Bronchial epithelial cell (primary cell): ENCODE measurements around the gene UBXN10. TPM values are rescaled to one million over a fixed set of nuclear protein-coding genes. Genes with fewer than 3 reads are reported as not detected.

Experiments used
- DNase-seq: peaks from one replicate; pipeline ENCODE4 v3.0.0-alpha.2; 2010; ENCODE audit warnings: low read depth
- FAIRE-seq: peaks from 2 replicates; lab custom pipeline; 2011; peaks lifted over from hg19 to GRCh38; lab: Jason Lieb, UNC
- H3K27me3 ChIP-seq: 2 replicates; pipeline ENCODE4 v1.5.1; 2011; ENCODE audit warnings: low read length; ENCODE audit not compliant: control insufficient read depth, insufficient read depth
- H3K36me3 ChIP-seq: 2 replicates; pipeline ENCODE4 v1.5.1; 2011; ENCODE audit warnings: low read length; ENCODE audit not compliant: control insufficient read depth, insufficient read depth
- H3K4me3 ChIP-seq: 2 replicates; pipeline ENCODE4 v1.5.1; 2011; ENCODE audit warnings: mild to moderate bottlenecking, low read depth, low read length, control low read depth
- total RNA-seq: library from RNA; depleted of rRNA; stranded (reverse); fragments of >200 nt; gene quantifications from 2 replicates; pipeline ENCODE4 v1.2.1, GENCODE V29; 2014
- TF ChIP-seq, protein P1 (sequence below): IDR thresholded peaks from 2 replicates; pipeline ENCODE4 v1.5.1; 2011; ENCODE audit warnings: mild to moderate bottlenecking, moderate library complexity, low read length, control low read depth, inconsistent platforms; ENCODE audit not compliant: insufficient read depth, severe bottlenecking

Gene UBXN10
- total RNA-seq, 1 donor from 2014 or later: under 0.01 TPM

DNA sequence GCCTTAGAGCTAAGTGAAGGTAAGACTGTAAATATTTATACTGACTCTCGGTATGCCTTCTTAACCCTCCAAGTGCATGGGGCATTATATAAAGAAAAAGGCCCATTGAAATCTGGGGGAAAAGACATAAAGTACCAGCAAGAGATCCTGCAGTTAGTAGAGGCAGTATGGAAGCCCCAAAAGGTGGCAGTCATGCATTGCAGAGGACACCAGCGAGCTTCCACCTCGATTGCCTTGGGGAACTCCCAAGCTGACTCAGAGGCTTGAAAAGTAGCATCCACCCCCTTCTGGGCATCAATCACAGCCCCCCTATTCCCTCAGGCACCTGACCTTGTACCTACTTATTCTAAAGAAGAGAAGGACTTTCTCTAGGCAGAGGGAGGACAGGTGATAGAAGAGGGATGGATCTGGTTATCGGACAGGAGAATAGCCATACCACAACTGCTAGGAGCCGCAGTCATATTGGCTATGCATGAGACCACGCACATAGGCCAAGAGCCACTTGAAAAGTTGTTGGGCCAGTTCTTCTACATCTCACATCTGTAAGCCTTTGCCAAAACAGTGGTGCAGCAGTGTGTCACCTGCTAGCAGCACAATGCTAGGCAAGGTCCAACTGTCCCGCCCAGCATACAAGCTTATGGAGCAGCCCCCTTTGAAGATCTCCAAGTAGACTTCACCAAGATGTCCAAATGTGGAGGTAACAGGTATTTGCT is 27.4 kb upstream of the UBXN10 start:
- no peaks in the 10 kb centered on the region for H3K27me3 ChIP-seq
- H3K4me3 ChIP-seq: no peak overlapping the region

DNA sequence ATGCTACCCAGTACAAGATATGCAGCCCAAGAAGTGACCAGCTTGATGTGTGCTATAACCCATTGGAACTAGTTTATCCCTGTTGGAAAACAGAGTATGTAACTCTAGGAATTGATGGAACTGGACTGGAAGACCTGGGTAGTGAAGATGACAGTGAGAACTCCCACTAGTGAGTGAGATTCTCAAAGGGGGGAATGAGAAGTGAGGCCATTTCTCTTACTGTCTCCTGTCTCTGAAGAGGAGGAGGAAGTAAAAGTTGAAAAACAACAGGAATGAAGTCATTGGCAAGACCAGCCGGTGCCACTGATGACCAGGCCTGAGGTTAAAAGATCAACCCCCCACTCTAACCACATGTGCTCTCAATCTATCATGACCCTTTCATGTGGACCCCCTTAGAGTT is 25.9 kb upstream of the UBXN10 start:
- FAIRE-seq: no peak
- Histone ChIP-seq H3K36me3 (no peaks in the 10 kb centered on the region), H3K27me3 (no peaks in the 10 kb centered on the region), H3K4me3 (no peak overlapping the region)
- TF ChIP-seq, protein P1, sequence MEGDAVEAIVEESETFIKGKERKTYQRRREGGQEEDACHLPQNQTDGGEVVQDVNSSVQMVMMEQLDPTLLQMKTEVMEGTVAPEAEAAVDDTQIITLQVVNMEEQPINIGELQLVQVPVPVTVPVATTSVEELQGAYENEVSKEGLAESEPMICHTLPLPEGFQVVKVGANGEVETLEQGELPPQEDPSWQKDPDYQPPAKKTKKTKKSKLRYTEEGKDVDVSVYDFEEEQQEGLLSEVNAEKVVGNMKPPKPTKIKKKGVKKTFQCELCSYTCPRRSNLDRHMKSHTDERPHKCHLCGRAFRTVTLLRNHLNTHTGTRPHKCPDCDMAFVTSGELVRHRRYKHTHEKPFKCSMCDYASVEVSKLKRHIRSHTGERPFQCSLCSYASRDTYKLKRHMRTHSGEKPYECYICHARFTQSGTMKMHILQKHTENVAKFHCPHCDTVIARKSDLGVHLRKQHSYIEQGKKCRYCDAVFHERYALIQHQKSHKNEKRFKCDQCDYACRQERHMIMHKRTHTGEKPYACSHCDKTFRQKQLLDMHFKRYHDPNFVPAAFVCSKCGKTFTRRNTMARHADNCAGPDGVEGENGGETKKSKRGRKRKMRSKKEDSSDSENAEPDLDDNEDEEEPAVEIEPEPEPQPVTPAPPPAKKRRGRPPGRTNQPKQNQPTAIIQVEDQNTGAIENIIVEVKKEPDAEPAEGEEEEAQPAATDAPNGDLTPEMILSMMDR: no peak
- DNase-seq: no peak

More for the DNA sequence above, 27.4 kb upstream of the UBXN10 start:
- no peaks in the 10 kb centered on the region for H3K36me3 ChIP-seq
- DNase-seq (peak; percentile 38), FAIRE-seq (no peak)
- TF ChIP-seq, protein P1: no peak

DNA sequence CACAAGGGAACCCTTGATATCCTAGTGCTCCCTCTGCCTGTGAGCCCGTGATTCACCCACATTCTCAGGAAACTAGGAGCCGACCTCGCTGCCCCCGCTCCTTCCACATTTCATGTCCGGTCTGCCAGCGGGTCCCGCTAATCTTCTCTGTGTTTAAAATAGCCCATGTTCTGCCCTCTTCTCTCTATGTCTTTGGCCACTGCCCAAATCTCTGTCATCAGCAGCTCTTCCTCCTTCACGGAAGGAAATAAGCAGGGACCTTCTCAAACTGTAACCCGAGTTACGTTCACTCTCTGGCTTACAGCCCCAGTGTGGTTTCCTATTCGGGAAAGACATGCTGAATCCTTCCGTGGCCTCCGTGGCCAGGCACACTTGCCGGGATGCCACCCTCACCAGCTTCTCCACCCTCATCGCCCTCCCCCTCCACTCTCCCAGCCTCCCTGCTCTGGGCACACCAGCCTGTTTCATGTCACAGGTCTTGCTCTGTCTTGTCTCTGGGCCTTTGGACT is 21.1 kb upstream of the UBXN10 start:
- FAIRE-seq: no peak
- H3K4me3 ChIP-seq: no peak overlapping the region
- H3K36me3 ChIP-seq: no peaks in the 10 kb centered on the region
- no peaks in the 10 kb centered on the region for H3K27me3 ChIP-seq
- DNase-seq: no peak
- TF ChIP-seq, protein P1: no peak

DNA sequence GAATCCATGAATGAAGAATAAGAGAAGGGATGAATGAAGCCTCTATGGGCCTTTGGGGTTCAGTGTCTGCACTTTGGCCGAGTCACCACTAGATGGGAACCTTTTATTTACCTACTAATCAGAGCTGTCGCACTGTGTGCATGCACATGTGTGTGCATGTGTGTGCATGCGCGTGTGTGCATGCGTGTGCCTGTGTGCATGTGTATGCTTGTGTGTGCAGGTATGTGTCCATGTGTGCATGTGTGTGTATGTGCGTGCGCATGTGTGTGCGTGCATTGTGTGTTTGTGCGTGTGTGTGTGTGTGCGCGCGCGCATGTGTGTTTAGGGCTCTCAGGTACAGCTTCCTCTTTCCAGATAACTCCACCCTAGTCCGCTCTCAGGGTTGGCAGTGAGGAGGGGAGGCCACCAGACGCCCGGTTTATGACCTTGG is 20.4 kb upstream of the UBXN10 start:
- TF ChIP-seq, protein P1: peak; percentile 36
- DNase-seq (peak; percentile 8), FAIRE-seq (peak; percentile 23)
- Histone ChIP-seq H3K4me3 (no peak overlapping the region), H3K36me3 (no peaks in the 10 kb centered on the region), H3K27me3 (no peaks in the 10 kb centered on the region)

DNA sequence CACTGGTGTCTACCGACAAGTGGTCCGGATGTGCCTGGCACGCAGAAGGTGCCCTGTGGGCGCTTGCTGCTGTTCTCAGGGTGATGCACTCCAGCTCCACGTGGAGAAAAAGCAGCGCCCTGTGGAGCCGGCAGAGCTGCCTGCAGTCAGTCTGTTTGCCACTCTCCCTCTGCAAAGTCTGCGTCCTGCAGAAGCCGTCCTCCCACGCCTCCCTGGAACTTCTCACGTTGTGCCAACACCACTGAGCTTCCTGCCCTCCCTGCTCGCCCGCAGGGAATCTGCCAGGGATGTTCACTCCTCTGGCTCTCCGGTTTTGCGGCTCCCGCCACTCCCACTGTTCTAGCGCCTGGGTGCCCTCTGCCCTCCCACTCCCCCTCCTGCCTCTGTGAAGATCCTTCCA is 19.8 kb upstream of the UBXN10 start:
- TF ChIP-seq, protein P1: no peak
- Histone ChIP-seq H3K36me3 (no peaks in the 10 kb centered on the region), H3K27me3 (no peaks in the 10 kb centered on the region), H3K4me3 (no peak overlapping the region)
- FAIRE-seq (no peak), DNase-seq (peak; percentile 4)
